Activated naive CD4-positive, alpha-beta T cell treated with anti-CD3 and anti-CD28 coated beads, Interleukin-2, amount 50 U/mL, for 72 hours (primary cell): Measurements from ENCODE around the gene OLFM1. TPM values are rescaled to one million over a fixed set of nuclear protein-coding genes. Genes with fewer than 3 reads are reported as not detected.

Experiments used
- ATAC-seq, 2 donors: fragments of 150-1000 bp; cut with Tn5 transposase; 2 replicates each; pipeline ENCODE4 v1.10.0; 2021; ENCODE audit warnings: mild to moderate bottlenecking in 2 of 2, moderate library complexity in 2 of 2
- DNase-seq, 2 donors: peaks; one replicate each; pipeline ENCODE4 v3.0.0; 2021 to 2022; ENCODE audit warnings: low spot score in 2 of 2
- H3K27ac Mint-ChIP-seq, 2 donors: one replicate each; pipeline ENCODE4 v1.8.0; 2022; ENCODE audit warnings: mild to moderate bottlenecking in 2 of 2, mixed read lengths in 2 of 2
- H3K36me3 Mint-ChIP-seq, 2 donors: one replicate each; pipeline ENCODE4 v1.8.0; 2022; ENCODE audit warnings: mixed read lengths in 2 of 2
- H3K9me3 Mint-ChIP-seq, 2 donors: one replicate each; pipeline ENCODE4 v1.8.0; 2022; ENCODE audit warnings: mixed read lengths in 2 of 2
- total RNA-seq, 2 donors: library from RNA; stranded (reverse); gene quantifications; one replicate each; pipeline ENCODE4 v1.2.3, GENCODE V29; 2022

Gene OLFM1
- total RNA-seq, result not detected

DNA sequence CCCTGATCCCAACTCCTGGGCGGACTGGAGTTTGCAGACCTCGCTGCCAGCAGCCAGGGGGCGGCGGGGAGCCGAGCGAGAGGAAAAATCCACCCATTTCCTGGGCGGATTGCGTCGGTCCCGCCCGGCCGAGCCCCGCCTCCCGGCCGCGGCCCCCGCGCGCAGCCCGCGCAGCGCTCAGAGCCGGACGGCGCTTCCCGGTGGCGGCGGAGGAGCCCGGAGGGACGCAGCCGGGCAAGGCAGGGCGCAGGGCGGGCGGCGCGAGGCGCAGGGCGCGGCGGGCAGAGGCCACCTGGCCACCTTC is at the start of gene OLFM1:
OLFM1 (plus strand) TSS at position 180 of the 304 bp plus-strand sequence. CDS start 322 bp downstream, outside the sequence.
- Mint-ChIP-seq H3K36me3 (peaks cover 0 to 6% of the 10 kb centered on the region in 2 donors), H3K27ac (no peak within 1 kb of the TSS), H3K9me3 (peaks cover 5 to 7% of the 10 kb centered on the region in 2 donors)
- DNase-seq, result peak in 1 of 2 donors; percentile 63
- ATAC-seq, result peak; percentile 55 to 81

DNA sequence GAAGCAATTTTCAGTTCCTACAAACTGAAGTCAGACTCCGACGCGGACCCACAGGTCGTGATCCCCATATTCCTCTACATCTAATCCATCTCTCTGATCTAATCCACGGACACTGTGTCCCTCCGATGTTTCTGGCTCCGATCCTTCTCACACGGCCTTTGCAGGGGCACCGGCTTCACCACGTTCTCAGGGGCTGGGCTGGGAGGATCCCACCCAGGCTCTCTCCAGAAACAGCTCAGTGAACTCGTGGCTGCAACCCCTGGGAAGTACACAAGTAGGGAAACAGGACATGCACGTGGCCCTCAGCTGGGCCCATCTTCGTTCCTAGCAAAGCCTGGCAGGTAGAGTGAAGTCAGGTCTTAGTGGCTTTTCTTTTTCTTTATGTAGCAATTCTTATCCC is 49.1 kb upstream of the OLFM1 start:
- no peak for ATAC-seq
- no peaks in the 10 kb centered on the region for H3K36me3 Mint-ChIP-seq
- no peak overlapping the region for H3K27ac Mint-ChIP-seq
- DNase-seq, result no peak
- H3K9me3 Mint-ChIP-seq, result no peaks in the 10 kb centered on the region

DNA sequence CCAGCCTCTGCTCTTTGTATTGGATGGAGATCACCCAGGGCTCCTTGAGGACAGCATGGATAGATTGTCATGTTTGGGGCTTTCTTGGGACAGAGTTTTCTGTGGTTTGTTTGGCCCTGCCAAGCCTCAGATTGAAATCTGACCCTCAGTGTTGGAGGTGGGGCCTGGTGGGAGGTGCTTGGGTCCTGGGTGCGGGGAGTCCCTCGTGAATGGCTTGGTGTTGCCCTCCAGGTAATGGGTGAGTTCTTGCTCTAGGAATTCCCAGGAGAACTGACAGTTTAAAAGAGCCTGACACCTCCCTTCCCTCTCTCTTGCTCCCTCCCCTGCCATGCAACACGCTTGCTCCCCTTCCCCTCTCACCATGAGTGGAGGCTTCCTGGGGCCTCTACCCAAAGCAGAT is 48.6 kb upstream of the OLFM1 start:
- peak in 1 of 2 donors; percentile 21 for DNase-seq
- Mint-ChIP-seq H3K9me3 (no peaks in the 10 kb centered on the region), H3K27ac (no peak overlapping the region), H3K36me3 (no peaks in the 10 kb centered on the region)
- no peak for ATAC-seq

DNA sequence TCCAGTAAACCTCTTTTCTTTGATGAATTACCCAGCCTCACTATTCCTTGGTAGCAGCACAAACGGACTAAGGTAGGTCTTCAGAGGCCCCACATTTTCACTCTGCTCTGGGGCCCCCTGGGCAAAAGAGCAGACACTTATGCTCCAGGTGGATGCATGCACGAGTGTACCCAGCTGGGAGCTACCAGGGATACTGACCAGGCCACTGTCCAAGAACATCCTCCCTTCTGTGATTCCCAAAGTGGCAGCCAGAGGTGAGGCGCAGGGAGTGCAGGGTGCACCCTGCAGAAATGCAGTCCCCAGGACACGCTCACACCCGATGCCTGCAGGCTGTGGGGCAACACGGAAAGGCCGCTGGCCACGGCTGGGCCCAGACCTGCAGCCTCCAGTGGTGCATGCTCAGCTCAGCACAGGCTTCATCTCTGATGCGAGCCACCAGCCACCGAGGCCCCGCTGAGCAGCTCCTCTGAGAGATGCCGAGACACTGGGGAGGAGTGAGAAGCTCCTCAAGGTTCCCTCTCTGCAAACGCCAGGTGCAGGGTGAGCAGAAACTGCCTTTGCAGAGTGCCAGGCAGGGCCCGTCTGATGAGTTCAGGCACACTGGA is 48.1 kb upstream of the OLFM1 start:
- no peak overlapping the region for H3K27ac Mint-ChIP-seq
- DNase-seq, result peak in 1 of 2 donors; percentile 37
- ATAC-seq, result no peak
- no peaks in the 10 kb centered on the region for H3K36me3 Mint-ChIP-seq
- H3K9me3 Mint-ChIP-seq, result no peaks in the 10 kb centered on the region

DNA sequence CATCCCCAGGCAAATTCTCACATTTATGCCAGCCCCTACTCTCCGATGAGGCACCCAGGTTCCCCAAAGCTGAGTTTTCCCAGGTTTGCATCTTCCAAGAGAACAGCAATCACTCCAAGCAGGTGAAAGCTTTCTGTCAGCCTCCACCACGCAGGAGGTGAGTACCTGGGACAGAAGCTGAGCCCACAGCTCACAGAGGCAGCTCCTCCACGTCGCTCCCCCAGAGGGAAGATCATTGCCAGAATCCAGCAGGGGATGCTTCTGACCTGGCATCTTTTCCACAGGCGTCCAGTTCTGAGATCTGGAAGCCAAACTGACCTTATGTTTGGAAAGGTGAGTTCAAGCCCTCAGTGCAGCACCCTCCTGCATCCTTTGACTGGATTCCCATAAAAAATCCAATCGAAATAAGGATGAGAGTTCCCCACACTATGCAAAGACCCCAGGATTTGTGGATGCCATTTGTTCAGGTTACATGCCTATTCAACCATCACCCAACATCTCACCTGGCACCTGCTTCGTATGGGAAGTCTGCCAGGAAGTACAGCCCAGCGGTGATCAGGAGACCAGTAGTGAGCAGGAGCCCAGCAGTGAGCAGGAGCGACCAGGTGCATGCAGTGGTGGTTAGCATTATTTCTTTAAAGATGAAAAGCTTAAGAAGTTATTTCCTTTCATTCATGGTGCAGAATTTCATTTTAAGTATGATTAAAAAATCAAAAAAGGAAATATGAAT is 47.4 kb upstream of the OLFM1 start:
- no peak overlapping the region for H3K27ac Mint-ChIP-seq
- DNase-seq (peak in 1 of 2 donors; percentile 13), ATAC-seq (no peak)
- no peaks in the 10 kb centered on the region for H3K9me3 Mint-ChIP-seq
- no peaks in the 10 kb centered on the region for H3K36me3 Mint-ChIP-seq

DNA sequence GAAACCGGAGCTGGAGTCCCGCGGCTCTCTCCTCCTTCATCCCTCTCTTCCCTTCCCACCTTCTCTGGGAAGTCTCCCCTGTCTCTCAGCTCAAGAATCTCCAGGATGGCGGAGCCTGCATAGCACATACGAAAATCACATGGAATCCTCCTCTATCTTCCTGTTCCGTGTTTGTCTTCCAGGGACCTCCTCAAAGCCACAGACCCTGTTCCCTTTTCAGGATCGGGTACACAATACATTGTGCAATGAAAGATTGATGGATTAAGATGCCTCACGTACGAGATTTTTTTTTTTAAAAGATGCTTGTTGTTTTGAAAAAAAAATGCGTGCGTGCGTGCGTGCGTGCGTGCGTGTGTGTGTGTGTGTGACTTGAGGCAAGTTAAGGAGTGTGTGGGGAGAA is 46.6 kb upstream of the OLFM1 start:
- DNase-seq (peak in 1 of 2 donors; percentile 14), ATAC-seq (no peak)
- H3K36me3 Mint-ChIP-seq, result no peaks in the 10 kb centered on the region
- H3K9me3 Mint-ChIP-seq, result no peaks in the 10 kb centered on the region
- H3K27ac Mint-ChIP-seq, result no peak overlapping the region

DNA sequence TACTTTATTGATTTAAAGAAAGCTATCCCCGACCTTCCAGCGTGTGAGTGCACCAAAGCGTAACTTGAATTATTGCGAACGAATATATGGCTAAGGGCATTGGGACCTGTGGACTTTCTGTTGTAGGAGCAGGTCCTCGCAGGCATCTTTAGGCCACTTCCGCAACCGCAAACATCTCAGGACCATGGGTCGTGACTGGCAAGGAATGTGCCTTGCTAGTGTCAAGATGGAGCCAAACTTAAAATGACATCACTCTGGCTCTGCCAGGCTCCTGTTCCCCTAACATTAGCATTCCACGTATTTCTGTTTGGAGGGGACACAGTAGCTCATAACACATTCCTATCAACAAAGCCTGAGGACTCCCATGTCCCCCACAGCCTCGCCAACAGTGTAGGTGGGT is 44.1 kb upstream of the OLFM1 start:
- no peak for ATAC-seq
- no peak overlapping the region for H3K27ac Mint-ChIP-seq
- no peaks in the 10 kb centered on the region for H3K9me3 Mint-ChIP-seq
- no peak for DNase-seq
- H3K36me3 Mint-ChIP-seq, result no peaks in the 10 kb centered on the region

DNA sequence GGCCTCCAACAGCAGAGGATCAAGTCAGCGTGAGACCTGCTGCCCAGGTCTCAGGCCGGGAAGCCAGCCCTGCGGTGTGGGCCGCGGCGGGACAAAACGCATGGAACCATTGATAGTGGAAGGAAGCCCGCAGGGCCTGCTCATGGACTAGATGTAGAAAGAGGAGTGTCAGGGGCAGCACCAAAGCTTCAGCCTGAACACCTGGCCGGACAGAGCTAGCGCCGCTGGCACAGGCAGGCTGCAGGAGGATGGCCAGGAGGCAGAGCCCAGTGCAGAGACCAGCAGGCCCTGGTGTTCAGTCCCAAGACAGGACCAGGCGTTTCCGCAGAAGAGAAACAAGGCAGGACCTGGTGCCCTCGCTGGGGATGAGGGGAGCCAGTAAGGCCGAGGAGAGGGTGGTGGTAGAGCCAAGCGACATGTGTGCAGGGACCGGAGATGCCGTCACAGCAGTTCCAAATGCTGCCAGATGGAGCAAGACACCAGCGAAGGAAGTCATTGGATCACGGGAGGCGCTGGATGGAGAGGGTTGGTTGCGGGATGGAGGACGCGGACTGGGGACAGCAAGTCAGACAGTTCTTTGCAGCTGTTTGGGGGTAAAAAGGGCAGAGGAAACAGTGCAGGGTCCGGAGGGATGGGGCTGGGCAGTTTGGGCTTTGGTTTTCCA is 42.1 kb upstream of the OLFM1 start:
- Mint-ChIP-seq H3K9me3 (no peaks in the 10 kb centered on the region), H3K36me3 (no peaks in the 10 kb centered on the region), H3K27ac (no peak overlapping the region)
- peak in 1 of 2 donors; percentile 21 for DNase-seq
- no peak for ATAC-seq

DNA sequence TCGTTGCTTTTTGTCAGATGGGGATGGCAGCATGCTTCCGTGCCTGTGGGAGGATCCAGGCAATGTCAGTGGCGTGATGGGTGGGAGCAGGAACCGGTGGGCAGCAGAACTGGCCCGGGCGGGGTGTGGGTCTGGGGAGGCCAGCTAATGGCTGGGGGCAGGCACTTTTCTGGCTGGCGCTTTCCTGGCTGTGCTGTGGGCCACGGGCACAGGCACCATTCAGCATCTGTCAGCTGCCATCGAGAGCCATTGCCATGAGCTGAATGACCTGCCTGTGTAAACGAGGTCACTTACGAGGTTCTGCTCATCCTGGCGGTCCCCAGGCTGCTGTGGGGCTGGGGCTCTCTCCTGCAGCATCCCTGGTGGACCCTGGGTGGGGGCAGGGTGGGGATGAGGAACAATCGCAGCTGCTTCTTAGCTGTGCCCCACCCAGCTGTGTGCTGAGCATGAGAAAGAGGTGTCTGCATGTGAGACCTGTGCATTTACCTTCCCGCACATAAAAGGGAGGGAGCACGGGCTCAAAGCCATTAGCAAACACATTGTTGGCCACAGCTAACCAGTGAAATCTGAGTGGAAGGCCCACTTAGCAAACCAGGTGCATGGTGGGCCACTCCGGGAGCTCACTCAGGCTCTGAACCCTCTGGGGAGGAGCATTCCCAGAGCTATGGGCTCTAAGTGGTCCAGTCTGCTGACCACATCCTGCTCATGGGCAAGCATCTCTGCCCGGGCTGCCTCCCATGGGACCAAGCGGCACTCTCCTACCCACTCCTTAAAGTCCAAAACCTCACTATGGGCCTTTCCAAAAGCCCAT is 41.3 kb upstream of the OLFM1 start:
- ATAC-seq (no peak), DNase-seq (peak in 1 of 2 donors; percentile 11)
- no peak overlapping the region for H3K27ac Mint-ChIP-seq
- no peaks in the 10 kb centered on the region for H3K36me3 Mint-ChIP-seq
- H3K9me3 Mint-ChIP-seq, result no peaks in the 10 kb centered on the region

DNA sequence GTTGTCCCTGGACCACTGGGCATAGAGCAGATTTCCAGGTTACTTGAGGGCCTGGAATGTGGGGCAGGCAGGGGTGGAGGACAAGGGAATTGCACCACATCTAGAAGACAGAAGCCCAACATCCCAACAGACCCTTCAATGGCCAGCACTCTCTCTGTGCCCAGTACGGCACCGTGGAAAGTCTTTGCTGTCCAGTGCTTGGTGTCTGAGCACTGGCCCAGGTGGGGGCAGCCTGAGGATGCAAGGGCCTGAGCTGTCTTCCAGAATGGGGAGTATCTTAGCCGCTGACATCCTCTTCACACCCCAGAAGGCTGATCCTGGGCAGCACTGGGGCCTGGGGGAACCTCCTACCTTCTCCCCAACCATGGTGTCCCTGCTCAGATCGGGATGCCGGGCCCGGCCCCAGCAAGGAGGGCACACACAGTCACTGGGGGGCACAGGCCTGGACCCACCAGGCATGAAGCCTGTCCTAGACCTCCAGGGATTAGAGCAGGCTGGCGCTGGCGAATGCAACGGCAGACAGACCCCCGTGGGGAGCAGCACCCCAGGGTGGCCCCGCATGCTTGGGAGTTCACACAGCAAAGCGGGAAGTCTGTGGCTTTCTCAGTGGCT is 40.6 kb upstream of the OLFM1 start:
- DNase-seq, result peak in 1 of 2 donors; percentile 35
- H3K36me3 Mint-ChIP-seq, result no peaks in the 10 kb centered on the region
- ATAC-seq, result no peak
- no peak overlapping the region for H3K27ac Mint-ChIP-seq
- H3K9me3 Mint-ChIP-seq, result no peaks in the 10 kb centered on the region

DNA sequence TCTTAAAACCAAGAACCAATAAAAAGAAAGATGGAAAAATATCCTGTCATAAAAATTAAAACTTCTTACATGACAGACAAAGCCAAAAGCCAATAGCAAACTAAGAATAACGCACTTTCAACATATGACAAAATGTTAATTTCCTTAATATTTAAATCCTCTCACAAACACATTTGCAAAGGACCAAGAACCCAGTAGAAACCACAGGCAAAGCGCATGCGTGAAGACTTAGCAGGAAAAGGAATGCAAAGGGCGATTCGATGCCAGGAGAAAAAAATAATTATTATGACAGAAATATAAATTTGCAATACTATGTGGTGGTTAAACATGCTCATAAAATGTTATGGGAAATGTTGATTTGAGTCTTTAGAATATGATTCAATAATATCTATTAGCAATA is 39.9 kb upstream of the OLFM1 start:
- no peak overlapping the region for H3K27ac Mint-ChIP-seq
- no peak for DNase-seq
- H3K36me3 Mint-ChIP-seq, result no peaks in the 10 kb centered on the region
- ATAC-seq, result no peak
- no peaks in the 10 kb centered on the region for H3K9me3 Mint-ChIP-seq

DNA sequence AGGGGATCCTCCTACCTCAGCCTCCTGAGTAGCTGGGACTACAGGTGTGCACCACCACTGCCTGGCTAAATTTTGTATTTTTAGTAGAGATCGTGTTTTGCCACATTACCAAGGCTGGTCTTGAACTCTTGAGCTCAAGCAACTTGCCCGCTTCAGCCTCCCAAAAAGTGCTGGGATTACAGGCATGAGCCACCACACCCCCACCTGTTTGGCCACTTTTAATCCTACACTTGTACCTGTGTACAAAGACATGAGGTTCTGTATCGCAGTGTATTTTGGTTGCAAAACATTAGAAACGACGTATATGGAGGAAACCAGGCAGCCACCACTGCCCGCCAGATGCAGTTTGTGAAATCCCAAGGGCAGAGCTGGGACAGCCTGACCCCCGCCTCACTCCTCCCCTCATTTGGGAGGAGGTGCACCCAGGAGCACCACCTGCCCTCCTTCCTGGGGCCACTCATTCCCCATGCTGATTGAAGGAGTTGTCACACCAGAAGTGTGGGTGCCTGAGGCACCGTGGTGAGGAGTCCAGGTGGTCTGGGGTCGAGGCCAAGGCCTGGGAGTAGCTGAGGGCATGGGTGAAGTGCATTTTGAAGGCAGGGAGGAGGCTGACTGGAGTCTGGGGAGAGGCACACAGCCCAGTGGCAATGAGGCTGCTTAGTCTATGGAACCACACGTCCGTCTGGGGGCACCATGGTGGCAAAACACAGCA is 39.3 kb upstream of the OLFM1 start:
- peak in 1 of 2 donors; percentile 6 for DNase-seq
- ATAC-seq, result no peak
- Mint-ChIP-seq H3K27ac (no peak overlapping the region), H3K9me3 (no peaks in the 10 kb centered on the region), H3K36me3 (no peaks in the 10 kb centered on the region)

DNA sequence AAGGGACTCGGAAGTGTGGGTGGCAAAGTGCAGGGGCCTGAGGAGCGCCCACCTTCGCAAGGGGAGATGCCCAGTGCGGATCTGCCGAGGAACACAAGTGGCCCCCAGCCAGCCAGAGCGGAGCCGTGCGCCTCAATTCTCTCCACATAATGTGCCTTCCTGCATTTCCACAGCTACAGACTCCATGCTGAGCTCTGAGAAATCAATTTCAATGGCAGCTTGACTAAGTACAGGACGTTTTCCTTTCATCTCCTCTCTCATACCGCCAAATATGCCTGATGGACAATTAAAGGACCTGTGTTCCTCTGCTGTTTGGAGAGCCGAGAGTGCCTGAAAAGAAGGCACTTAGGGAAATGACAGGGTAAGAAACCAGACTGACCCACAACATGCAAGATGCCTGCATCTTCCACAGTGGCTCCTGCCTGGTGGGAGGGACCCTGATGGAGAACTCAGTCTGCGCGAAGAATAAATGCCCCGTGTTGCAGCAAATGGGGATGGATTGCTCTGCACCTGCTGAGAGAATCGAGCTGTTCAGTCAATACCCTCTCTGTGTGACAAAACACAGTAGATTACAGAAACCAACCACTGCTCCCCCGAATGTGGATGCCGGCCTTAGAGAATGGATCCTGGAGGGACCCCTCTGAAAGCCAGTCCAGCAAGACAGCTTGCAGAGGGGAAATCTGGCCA is 38.6 kb upstream of the OLFM1 start:
- Mint-ChIP-seq H3K9me3 (no peaks in the 10 kb centered on the region), H3K27ac (no peak overlapping the region), H3K36me3 (no peaks in the 10 kb centered on the region)
- peak in 1 of 2 donors; percentile 13 for DNase-seq
- ATAC-seq, result no peak

DNA sequence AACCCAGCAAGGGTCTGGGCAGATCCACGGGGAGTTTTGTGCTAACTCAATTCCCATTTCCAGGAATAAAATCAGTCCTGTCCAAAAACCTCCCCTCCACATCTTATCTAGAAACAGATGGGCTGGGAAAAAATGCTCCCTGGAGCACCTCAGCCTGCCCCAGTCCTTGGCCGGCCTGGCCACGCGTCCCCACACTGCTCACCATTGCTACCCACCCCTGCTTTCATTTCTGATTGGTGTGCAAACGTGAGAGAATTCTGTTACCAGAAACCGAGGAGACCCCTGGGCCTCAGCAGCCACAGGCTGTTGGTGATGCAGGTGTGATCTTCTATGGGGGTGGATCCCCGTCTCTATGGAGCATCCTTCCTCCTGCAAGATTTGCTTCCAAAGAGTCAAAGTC is 38.0 kb upstream of the OLFM1 start:
- Mint-ChIP-seq H3K9me3 (no peaks in the 10 kb centered on the region), H3K27ac (no peak overlapping the region), H3K36me3 (no peaks in the 10 kb centered on the region)
- ATAC-seq (no peak), DNase-seq (peak in 1 of 2 donors; percentile 6)

DNA sequence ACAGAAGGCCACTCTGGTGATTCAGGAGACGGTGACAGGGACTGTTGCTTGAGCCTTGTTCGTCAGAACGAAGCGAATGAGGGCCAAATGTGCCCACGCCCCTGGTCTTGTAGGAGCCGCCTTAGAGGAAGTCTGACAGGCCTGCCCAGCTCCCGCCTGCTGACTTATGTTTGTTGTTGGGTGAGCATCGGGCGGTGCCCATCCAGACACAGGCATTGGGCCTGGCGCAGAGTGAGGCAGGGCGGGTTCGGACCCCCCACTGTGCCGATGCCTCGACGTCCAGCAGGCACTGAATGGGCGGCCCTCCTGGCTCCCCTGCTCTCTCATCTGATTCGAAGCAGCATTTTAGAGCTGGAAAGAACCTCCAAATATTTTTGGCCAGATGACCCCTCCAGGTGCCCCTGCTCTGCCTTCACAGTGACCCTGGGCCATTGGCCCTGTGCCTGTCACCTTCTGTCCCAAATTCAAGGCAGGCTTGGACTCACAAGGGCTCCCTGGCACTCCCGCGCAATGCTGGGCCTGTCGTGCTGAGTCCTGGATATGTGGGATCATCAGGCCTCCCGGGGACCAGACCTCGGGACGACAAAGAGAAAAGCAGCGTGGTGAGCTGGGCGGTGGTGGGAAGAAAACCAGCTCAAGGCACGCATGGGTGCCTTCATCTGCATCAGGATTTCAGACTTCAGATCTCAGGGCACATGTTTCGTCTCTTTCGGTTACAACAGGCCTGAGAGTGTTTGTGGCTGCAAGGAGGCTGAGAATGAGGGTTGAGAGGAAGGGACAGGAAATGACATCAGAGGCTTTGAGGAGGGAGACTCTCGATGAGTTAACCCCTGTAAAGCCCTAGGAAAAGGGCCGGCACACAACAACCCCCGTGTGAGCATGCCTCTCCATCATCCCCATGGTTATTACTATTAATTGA is 37.1 kb upstream of the OLFM1 start:
- no peaks in the 10 kb centered on the region for H3K36me3 Mint-ChIP-seq
- no peaks in the 10 kb centered on the region for H3K9me3 Mint-ChIP-seq
- no peak for ATAC-seq

More for the DNA sequence above, 37.1 kb upstream of the OLFM1 start:
- DNase-seq, result peak in 1 of 2 donors; percentile 31
- no peak overlapping the region for H3K27ac Mint-ChIP-seq
